OCI-LY3 (cell line): ENCODE results near the gene TIMM8A.

Experiments
- CTCF ChIP-seq: fragments of 200-600, 300-600 bp; sonication (generic); IDR thresholded peaks from 2 replicates; pipeline ENCODE4 v1.5.1; 2014; ENCODE audit warnings: antibody characterized with exemption, low read length, low read depth
- EZH2phosphoT487 ChIP-seq: fragments of 200-600 bp; shearing (Covaris generic); IDR thresholded peaks from 2 replicates; pipeline ENCODE4 v1.6.1; 2018; ENCODE audit warnings: antibody characterized with exemption, mixed run types, low read depth

GRCh38 chrX:101385026-101385684 lies 36.6 kb upstream of the TIMM8A start:
- TF ChIP-seq CTCF (no peak), EZH2phosphoT487 (no peak)
